ENCODE measurements around the gene CLIC4.

CLIC4 gene

DNA sequence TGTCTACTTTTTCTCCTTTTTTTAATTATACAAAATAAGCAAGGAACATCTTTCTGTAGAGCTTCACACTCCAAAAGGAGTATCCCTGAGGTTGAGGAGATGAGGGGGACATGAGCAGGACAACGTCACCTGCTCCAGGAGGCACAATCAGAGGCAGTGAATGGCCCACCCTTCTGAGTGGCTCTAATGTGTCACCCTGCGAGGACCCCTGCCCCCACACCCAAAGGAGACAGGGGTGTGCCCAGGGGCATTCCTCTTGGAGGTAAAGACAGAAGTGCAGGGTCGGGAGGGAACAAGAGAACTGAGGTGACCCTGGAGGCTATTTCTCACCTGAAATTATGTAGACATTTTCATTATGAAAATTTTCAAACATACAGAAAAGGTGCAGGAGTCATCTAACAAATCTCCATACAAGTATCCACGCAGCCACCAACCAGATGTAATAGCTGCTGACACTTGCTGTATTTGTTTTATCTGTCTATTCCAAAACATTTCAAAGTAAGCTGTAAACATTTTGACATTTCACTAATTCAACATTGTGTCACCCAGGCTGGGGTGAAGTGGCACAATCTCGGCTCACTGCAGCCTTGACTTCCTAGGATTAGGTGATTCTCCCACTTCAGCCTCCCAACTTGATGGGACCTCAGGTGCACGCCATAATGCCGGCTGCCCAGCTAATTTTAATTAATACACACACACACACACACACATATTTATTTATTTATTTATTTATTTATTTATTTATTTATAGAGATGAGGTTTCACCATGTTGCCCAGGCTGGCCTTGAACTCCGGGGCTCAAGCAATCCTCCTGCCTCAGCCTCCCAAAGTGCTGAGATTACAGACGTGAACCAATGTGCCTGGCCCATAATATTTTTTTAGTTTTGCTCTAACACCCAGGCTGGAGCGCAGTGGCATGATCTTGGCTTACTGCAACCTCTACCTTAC is 114.1 kb downstream of the CLIC4 start:
- no peak for DNase-seq (ENCODE audit: low read depth)

DNA sequence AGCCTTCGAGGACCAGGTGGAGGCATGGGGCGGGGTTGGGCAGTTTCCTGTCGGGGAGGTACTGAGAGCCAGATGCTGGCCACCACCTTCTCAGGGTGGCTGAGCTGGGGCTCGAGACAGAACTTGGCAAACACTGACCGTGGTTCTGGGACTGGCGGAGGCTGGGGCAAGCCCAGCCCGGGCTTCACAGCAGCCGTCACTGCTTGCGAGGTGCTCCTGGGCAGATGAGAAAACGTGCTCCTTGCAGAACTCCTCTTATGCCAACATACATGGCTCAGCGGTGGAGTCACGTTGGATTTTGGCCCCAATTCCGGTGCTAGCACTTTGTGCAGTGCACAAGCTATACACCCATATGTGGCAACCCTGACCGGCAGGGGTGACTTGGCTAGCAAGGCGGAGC is 115.6 kb downstream of the CLIC4 start:
- no peak for DNase-seq (ENCODE audit: low read depth)

DNA sequence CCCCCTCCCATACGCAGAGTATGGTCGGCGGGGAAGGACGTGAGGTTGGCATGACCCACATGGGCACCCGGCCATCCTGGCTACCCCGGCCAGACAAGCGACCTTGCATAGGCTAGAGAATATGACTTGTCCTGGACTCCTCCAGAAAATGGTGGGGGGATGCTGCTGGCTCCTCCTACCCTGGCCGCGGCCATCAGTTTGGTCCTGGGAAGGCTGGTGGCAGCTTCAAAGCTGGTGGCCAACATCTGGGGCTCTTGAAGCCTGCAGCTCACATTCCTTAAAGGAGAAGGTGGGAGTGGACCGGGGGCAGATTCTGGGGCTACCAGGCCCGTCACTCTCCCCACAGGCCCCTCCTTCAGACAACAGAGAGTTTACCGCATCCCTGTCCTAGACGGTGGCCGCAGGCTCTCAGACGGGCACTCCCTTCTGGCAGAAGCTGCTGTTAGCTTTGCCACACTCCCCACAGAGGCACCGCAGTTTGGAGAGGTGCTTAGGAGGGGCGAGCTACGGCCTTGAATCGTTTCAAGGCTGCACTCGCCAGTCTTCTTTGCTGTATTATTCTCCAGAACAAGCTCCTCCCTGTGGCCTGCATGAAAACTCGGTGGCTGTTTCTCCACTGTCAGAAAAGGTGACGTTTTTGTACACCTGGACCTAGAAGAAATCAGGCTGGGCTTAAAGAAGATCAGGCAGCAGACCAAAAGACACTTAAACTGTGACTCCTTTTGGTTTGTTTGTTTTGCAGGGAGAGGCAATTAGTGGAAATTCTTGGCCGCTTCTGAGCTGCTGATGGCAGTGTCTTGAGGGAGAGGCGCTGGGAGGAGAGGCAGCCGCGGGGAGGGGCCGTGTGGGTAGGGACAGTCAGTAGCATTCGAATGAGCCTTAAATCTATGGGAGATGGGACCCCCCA is 116.8 kb downstream of the CLIC4 start:
- no peak for DNase-seq (ENCODE audit: low read depth)

DNA sequence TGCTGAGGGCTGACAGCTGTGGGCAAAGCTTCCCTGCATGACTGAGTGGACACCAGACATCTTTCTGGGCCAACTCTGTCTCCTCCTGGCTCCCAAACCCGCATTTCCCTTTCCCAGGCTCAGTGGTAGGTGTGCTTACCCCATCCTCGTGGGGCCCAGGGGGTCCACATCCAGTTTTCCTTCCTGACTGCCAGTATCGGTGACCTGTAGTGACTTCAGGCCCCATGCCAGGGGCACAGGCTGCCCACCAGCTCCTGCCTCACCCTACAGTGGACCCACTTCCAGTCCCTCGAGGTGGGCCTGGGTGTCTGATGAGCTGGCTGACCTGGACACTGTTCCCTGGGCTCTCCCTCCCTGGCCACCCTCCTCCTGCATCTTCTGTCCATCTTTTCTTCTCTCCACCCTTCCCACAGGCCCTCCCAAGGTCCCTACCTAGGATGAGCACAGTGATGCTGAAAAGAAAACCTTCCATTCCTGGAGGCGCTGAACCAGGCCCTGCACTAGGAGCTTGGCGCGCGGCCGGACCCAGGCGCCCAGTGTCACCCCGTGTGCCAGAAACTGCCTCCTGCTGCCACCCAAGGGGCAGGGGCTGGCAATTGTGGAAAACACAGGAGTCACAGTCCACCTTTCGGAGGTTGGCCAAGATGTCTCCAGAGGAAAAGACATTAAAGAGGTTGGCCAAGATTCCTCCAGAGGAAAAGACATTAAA is 117.7 kb downstream of the CLIC4 start:
- no peak for DNase-seq (ENCODE audit: low read depth)

DNA sequence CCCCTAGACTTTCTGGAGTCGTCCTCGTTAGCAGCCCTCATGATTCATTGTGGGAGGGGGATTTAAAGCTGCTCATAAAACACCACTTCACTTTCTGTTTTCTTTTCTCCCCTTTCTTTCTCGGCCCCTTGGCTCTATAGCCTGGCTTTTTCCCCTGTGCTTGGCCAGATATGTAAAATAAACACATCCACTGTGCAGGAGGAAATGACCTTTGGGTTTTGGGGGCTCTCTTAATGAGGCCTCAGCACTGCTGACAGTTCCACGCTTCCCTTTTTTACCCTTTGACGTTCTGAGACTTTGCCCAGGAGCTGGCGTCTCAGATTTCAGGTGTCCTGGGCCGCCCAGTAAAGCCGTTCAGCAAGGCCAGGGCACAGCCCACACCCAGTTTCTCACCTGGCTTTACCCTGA is 119.1 kb downstream of the CLIC4 start:
- DNase-seq (ENCODE audit: low read depth) = no peak

DNA sequence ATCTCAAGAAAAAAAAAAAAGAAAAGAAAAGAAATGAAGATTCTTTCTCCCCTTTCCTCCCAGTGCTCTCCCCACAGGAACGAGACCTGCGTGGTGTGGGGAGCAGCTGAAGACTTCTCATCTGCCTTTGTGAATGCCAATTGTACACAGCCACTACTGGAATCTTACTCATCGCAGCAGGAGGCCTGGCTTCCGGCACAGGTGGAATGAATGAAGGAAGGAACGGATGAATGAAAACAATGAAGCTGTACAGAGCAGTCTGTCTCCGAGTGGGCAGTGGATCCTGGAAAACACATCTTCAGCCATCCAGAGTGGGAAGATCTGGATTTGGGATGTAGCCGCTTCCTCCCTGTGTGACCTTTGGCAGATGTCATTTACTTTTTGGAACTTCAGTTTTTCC is 119.9 kb downstream of the CLIC4 start:
- no peak for DNase-seq (ENCODE audit: low read depth)

DNA sequence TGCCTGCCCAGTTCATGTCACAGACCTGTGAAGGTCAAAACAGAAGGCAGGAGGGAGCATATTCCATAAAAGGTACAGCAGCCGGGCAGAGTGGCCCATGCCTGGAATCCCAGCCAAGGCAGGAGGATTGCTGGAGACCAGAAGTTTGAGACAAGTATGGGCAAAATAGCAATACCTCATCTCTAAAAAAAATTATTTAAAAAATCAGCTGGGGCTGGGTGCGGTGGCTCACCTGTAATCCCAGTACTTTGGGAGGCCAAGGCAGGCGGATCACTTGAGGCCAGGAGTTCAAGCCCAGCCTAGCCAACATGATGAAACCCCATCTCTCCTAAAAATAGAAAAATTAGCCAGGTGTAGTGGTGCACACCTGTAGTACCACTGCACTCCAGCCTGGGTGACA is 120.3 kb downstream of the CLIC4 start:
- DNase-seq (ENCODE audit: low read depth) = no peak

DNA sequence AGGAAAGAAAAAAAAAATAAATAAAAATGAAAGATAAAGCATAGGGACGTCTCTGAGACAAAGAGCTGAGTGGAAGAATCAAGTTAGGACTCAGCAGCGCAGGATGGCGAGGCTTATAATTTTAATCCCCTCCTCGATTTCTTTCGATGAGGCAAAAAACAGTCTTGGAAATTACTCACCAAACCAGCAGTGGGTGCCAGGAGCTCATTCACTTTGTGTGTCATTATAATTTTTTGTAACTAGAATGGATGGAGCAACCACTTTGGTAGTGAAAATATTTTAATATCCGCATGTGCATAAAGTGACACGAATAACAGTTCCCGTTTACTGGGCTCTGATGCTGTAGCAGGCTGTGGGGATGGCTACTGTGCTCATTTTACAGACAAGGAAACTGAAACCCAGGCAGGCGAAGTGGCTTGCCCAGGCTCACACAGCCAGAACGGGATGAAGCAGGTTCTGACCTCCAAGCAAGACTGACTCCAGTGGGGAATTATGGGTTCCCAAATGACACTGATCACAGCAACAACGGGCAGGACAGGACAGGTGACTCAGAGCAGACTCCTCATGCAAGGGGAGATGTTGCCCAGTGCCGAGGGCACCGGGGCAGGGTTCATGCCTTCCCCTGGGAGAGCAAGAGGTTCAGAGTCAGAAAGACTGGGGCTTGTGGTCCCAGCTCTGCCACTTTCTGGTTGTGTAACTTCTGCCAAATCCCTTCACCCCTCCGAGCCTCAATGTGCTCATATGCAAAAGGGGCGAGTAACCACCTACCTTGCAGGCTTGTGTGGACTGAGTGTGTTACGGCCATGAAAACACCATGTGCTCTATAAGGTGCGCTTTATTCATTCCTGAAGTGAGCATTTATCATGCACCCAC is 121.2 kb downstream of the CLIC4 start:
- DNase-seq (ENCODE audit: low read depth) = no peak

DNA sequence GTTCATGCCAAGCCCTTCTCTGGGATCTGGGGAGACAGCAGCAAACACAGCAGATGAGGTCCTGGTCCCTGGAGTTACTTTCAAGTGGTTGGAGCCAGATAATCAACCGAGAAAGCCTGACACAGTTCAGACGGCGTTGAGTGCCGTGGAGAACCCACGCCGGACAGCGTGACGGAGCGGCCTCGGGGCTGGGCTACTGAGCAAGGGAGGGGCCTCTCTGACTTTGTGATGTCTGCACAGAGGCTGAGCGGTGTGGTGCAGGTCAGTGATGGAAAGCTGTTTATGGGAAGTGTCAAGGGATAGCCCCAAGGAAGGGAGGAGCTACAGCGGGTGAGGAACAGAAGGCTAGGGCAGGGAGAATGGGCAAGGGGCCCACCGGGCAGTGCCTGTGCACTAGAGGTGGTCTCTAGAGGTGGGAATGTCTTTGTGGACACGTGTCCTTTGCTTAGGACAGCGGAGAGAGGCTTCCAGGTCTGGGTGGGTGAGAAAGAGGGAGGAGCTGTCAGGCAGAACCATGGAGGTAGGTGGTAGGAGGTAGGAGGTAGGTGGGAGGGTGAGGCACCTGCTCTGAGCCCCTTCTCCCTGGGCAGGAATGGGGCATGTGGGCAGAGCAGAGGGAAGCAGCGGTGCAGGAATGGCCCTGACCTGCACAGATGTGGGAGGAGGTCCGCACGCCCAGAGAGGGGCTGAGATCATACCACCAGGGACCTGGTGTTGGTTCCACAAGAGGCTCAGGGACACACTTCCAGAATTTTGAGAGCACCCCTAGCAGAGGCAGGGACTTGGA is 122.0 kb downstream of the CLIC4 start:
- no peak for DNase-seq (ENCODE audit: low read depth)

DNA sequence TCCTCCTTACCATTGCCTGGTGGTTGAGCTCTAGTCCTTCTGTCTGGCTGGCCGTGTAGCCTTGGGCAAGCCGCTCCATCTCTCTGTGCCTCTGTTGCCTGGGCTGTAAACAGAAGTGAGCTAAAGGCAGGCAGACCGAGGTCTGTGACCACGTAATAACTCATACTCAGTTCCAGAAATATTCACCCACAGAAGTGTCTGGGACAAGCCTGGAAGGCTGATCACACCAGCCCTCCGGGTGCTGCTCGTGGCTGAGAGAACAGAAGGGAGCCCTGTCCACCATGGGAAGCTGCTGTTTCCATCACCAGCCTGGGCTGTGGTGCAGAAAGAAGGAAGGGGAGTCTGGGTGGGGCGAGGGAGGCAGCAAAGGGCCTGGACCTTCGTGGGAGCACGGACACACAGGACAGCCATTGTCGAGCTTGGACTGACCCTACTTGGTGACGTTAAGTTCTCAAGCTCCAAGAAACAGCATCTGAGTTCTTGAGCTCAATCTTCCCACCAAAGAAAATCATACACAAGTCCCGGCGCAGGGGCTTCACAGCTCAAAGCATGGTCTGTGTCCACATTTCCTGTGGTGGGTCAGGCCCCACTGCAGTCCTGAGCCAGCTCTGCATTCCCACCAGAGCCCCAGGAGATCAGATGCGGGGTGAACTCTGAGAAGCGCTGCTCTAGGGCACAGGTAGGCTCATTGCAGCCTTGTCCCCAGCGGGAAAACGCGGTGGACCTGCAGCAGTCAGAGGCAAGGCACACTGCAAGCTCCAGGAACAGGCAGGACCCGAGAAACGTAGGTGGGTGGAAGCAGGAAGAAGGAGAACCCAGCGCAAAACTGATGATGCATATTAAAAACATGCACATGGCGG is 123.0 kb downstream of the CLIC4 start:
- DNase-seq (ENCODE audit: low read depth) = no peak

DNA sequence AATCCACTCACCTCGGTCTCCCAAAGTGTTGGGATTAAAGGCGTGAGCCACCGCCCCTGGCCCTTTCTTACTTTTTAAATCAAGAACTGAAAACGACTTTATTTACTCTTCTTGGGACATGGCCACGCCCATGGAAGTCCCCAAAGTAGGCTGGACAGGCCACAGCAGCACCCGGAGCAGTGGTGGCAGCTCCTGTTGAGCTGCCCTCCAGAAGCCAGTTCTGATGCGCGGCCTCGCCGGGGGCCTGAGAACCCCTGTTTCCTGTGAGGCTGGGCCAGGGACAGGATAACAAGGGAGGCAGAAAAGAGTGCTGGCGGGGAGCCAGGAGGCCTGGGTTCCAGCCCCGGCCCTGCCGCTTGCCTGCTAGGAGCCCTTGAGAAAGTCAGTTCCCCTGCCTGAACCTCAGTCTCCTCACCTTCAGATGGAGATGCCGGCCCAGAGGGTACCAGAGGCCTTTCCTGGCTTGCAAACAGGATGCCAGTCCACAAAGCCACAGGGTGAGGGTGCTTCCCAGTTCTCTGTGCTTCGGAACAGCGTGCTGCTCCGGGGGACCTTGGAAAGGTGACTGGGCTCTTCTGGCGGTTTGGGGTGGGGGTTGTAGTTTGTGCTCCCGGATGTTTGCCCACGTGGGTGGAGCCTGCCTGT is 125.4 kb downstream of the CLIC4 start:
- no peak for DNase-seq (ENCODE audit: low read depth)

DNA sequence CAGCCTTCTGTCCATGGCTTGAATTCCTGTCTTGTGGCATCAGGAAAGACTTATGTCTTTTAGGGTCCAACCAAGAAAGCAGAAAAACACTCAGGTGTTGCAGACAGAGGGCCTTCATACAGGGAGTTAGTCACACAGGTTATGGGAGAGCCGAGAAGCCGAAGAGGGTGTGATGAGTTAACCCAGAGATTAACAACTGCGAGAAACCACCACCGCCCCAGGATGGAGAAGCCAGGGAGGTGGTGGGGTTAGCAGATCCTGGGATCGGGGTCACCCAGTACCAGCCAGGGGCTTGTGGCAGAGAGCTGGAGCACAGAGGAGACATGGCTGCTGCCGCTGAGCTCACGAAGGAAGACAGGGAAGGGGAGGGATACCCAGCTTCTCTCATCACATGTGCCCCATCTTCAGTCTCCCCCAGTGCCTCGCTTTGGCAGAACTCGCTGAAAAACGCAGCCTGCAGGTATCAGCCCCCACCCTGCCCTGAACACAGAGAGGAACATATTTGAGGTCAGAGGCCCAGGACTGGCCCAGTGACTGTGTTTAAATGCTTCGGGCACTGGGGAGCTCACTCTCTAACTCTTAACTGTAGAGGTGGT is 126.2 kb downstream of the CLIC4 start:
- no peak for DNase-seq (ENCODE audit: low read depth)

DNA sequence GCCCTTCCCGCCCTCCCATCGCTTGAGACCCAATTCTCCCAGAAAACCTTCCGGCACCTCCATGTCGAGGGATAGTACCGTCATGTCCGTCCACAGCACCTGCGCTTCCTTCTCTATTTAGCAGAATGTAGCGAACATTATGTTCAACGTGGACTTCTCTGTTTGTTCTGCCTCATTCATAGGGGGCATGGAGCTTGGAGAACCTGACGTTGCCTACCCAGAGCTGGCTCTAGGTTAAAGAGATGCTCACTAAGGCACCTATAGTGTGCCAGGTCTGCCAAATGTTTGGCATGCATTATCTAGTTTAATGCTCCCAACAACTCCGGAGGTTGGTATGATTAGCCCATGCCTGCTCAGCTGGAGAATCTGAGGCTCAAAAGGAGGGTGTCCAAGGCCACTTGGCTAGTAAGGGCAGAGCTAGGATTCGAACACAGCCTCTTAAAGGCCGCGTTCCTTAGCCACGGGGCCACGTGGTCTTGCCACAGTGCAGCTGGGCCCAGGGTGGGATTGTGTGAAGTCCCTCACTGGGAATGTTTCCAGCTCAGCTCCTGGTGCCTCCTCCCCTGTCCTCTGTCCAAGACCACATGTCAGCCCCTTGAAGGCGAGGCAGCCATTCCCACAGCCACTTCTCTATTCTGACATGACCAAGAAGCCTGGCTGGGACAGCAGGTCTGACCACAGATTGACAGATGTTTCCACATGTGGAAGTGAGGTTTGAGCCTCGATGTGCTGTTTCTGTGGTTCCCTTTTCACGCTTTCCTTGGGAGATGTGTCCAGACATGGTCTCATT is 127.0 kb downstream of the CLIC4 start:
- DNase-seq (ENCODE audit: low read depth) = no peak

DNA sequence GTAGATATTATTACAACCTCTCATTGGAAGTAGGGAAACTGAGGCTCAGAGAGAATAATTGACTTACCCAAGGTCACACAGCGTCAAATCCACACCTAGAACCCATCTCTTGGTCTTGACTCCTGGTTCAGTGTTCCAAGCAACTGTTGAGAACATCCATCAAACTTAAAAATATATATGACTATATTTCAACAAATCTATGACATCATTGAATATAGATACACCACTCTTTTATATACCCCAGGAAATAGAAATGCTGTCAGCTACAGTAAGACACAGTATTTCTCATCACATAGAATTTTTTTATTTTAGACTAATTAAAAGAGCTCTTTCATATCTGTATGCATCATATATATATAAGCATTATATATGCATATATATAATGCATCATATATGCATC is 127.9 kb downstream of the CLIC4 start:
- DNase-seq (ENCODE audit: low read depth) = no peak

DNA sequence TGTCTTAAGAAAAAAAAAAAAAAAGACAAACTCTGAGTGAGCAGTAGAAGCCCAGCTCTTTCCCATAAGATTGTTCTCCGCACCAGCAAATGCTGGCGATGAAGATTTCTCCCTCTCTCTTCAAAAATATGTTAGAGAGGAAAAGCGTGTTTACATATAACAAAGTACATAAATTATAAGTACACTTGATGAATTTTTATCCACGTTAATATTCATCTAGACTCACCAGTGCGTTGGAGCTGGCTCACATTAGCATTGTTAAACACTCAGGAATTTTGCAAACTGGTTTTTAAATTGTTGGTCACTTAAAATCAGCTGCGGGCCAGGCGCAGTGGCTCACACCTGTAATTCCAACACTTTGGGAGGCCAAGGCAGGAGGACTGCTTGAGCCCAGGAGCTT is 128.8 kb downstream of the CLIC4 start:
- no peak for DNase-seq (ENCODE audit: low read depth)

DNA sequence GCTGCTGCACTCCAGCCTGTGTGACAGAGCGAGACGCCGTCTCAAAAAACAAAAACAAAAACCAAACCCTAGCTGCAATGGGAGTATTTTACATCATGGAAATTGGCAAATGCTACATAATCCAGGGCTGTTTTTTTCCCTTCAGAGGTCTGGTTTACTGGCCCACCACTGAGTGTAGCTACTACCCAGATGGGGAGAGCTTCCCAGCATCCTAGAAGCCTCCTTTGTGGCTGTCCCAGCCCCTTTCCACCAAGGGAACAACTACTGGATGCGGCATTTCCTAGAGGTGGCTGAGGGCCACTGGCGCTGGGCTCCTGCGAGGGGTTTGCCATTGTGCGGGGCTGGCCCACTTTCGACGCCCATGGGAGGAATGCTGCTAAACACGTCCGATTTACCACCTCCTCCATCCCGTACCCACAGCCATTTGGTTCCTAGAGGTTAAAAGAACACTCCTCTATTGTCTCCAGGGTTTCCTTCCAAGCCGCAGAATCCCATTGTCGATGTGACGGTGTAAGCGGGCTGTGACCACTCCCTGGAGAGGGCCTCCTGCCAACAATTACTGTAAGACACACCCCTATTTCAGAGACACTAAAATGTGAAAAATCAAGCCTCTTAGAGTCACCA is 129.5 kb downstream of the CLIC4 start:
- DNase-seq (ENCODE audit: low read depth) = no peak

DNA sequence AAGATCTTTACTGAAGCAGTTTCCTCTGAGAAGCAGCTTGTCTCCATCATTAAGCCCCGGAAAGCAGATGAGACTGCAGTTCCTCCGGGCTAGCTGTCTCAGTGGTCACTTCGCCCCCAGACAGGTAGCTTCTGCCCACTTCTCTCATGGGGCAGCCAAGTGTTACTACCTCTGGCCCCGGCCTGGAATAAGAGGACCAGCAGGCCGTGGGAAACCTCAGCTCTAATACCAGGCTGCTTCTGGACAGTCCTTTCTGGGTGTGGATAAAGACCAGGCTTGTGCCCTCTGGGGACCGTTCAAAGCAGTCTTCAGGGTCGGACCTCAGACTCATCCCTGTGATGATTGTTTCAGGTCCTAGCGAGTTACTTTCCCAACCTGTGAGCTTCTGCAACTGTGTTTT is 130.0 kb downstream of the CLIC4 start:
- no peak for DNase-seq (ENCODE audit: low read depth)

Measured in T follicular helper cell (primary cell).